OCI-LY3 (cell line): ENCODE data around the gene RPS6KA6.

Experiments
- EZH2phosphoT487 ChIP-seq: fragments of 200-600 bp; shearing (Covaris generic); IDR thresholded peaks from 2 replicates; pipeline ENCODE4 v1.6.1; 2018; ENCODE audit warnings: antibody characterized with exemption, mixed run types, low read depth
- TF ChIP-seq, protein P1 (sequence below): fragments of 200-600, 300-600 bp; sonication (generic); IDR thresholded peaks from 2 replicates; pipeline ENCODE4 v1.5.1; 2014; ENCODE audit warnings: antibody characterized with exemption, low read length, low read depth

DNA sequence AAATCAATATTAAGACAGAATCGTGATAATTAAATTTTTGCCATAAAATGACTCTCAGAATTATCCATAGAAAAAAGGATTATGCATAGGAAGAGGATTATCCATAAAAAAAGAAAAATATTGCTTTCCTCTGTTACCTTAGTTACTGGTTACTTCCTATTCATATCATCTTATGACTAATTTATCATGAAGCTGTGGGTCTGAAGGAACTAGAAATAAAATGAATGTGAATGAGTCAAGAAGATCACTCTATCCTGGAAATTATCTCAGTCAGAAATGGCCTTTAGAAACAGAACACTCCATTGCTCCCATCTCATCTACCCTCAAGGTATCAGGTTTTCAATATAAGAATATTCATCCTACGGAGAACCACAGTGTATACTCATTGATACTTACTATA is 19.4 kb downstream of the RPS6KA6 start:
- TF ChIP-seq, protein P1, sequence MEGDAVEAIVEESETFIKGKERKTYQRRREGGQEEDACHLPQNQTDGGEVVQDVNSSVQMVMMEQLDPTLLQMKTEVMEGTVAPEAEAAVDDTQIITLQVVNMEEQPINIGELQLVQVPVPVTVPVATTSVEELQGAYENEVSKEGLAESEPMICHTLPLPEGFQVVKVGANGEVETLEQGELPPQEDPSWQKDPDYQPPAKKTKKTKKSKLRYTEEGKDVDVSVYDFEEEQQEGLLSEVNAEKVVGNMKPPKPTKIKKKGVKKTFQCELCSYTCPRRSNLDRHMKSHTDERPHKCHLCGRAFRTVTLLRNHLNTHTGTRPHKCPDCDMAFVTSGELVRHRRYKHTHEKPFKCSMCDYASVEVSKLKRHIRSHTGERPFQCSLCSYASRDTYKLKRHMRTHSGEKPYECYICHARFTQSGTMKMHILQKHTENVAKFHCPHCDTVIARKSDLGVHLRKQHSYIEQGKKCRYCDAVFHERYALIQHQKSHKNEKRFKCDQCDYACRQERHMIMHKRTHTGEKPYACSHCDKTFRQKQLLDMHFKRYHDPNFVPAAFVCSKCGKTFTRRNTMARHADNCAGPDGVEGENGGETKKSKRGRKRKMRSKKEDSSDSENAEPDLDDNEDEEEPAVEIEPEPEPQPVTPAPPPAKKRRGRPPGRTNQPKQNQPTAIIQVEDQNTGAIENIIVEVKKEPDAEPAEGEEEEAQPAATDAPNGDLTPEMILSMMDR = no peak
- no peak for TF ChIP-seq EZH2phosphoT487
